Measurements from ENCODE around the gene CHST11.
"Not testable (repeated sequence)": the region's sequence is repeated elsewhere in the genome, so short reads cannot be mapped to it uniquely, and the experiment has no call there.

Gene CHST11

DNA sequence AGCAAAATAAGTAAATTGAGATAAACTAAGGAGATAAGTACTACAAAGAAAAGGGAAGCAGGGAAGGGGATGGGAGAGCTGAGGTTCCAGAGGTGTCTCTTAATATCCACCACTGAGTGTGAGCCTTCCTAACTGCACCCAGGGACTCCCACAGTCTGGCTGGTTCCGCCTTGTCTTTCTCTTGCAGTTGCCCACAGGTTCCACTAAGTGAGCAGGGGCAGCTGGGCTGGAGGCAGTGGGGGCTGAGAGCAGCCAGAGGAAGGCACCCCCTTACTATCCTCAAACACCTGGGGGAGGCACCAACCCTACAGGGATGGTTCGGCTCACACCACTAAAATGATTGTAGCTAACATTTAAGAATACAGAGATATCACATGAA is 286.4 kb downstream of the CHST11 start:
- Mint-ChIP-seq H3K4me3 (no peak overlapping the region), H3K27ac (no peak overlapping the region), H3K36me3 (no peaks in the 10 kb centered on the region), H3K9me3 (no peaks in the 10 kb centered on the region), H3K4me1 (peaks cover 82% of the 10 kb centered on the region)
- DNase-seq (ENCODE audit: low spot score in 2 of 2) = no peak
- no peak for ATAC-seq

DNA sequence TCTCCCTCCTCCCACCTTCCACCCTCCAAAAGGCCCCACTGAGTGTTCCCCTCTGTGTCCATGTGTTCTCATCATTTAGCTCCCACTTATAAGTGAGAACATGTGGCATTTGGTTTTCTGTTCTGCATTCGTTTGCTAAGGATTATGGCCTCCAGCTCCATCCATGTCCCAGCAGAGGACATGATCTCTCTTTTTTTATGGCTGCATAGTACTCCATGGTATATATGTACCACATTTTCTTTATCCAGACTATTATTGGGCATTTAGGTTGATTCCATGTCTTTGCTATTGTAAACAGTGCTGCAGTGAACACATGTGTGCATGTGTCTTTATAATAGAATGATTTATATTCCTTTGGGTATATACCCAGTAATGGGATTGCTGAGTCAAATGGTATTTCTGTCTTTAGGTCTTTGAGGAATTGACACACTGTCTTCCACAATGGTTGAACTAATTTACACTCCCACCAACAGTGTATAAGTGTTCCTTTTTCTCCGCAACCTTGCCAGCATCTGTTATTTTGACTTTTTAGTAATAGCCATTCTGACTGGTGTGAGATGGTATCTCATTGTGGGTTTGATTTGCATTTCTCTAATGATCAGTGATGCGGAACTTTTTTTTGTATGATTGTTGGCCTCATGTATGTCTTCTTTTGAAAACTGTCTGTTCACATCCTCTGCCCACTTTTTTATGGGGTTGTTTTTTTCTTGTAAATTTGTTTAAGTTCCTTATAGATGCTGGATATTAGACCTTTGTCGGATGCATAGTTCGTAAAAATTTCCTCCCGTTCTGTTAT is 287.2 kb downstream of the CHST11 start:
- H3K9me3 Mint-ChIP-seq; ATAC-seq; H3K4me3 Mint-ChIP-seq; H3K36me3 Mint-ChIP-seq; H3K27ac Mint-ChIP-seq; DNase-seq (ENCODE audit: low spot score in 2 of 2): not testable (repeated sequence)
- peaks cover 82% of the 10 kb centered on the region for H3K4me1 Mint-ChIP-seq

DNA sequence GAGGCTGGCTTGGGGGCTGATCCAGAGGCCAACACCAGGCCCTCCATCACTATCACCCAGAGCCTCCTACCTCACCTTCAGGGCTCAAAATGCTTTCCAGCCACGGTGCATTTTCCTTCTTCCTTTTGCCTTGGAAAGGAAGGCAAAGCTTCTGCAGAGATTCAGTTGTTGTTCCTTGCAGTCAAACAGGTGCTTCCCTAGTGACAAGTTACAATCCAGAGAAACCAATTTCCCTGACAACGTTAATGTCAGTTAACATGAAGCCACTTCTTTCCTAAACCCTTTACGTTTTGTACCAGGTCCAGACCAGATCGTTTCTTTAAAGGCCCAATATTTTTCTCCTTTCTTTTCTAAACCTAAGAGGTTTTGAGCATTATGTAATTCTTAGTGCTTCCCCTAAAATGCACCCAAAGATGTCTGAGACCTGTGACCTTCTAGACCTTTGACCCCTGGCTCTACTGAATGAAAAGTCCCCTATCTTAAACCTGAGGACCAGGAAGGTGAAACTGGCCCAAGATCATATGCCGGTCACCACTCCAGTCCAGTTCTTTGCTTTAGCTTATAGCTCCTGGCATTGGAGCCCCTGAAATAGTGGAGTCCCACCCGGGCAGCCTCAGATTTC is 289.8 kb downstream of the CHST11 start:
- Mint-ChIP-seq H3K9me3 (no peaks in the 10 kb centered on the region), H3K4me3 (no peak overlapping the region), H3K27ac (peak overlapping the region; percentile 90), H3K36me3 (no peaks in the 10 kb centered on the region), H3K4me1 (peaks cover 70% of the 10 kb centered on the region)
- ATAC-seq (no peak), DNase-seq (ENCODE audit: low spot score in 2 of 2) (no peak)

DNA sequence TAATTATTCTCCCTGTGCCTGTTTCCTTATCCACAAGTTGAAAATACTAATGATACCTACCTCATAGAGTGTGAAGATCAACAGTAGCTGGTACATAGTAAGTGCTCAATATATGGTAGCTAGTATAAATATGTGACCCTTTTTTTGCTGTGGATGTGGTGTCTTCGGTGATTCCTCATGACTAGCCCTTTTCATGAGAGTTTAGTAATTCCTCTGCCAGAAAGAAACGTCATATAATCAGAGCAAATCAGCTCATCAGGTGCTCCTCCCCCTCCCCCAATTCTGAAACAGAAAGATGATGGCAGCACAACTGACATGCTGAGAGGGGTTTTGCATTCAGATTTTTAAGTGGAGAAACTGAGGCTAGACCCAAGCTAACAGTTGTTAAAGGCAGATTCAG is 290.6 kb downstream of the CHST11 start:
- no peak for DNase-seq (ENCODE audit: low spot score in 2 of 2)
- H3K9me3 Mint-ChIP-seq = no peaks in the 10 kb centered on the region
- peak overlapping the region; percentile 90 for H3K27ac Mint-ChIP-seq
- H3K4me1 Mint-ChIP-seq = peaks cover 72% of the 10 kb centered on the region
- peak overlapping the region; percentile 54 for H3K4me3 Mint-ChIP-seq
- peak; percentile 70 for ATAC-seq
- H3K36me3 Mint-ChIP-seq = no peaks in the 10 kb centered on the region

DNA sequence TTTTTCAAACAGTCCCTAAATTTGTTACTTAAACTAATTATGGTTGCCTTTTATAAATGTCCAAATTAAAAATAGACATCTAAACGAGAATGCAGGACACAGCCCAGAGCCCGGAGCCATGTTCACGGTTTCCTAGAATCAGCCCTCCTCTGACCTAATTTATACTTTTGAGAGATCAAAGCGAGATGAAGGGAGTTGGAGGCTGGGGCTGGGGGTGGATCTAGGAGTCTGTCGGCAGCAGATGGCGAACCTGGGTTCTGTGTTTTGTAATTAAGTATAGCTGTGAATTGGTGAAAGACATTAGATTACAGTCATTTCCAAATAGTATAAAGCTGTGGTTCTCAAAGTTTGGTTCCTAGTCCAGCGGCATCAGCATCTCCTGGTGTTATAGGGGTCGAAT is 291.2 kb downstream of the CHST11 start:
- H3K4me3 Mint-ChIP-seq = peak overlapping the region; percentile 54
- no peaks in the 10 kb centered on the region for H3K9me3 Mint-ChIP-seq
- H3K4me1 Mint-ChIP-seq = peaks cover 73% of the 10 kb centered on the region
- H3K36me3 Mint-ChIP-seq = no peaks in the 10 kb centered on the region
- peak; percentile 49 for ATAC-seq
- H3K27ac Mint-ChIP-seq = peak overlapping the region; percentile 90
- DNase-seq (ENCODE audit: low spot score in 2 of 2) = no peak

DNA sequence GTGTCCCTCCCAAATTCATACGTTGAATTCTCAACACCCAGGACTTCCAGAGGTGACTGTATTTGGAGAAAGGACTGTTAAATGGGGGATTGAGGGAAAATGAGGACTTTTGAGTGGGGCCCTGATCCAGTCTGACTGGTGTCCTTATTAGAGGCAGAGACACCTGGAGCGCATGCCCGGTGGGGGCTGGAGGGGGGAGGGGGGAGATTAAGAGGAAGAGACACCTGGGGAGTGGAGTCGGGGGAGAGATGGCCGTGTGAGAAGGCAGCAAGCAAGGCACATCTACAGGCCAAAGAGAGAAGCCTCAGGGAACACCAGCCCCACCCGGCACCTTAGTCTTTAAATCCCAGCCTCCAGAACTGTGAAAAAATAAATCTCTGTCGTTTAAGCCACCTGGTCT is 291.6 kb downstream of the CHST11 start:
- Mint-ChIP-seq H3K27ac (peak overlapping the region; percentile 90), H3K36me3 (no peaks in the 10 kb centered on the region), H3K4me1 (peaks cover 76% of the 10 kb centered on the region), H3K4me3 (peak overlapping the region; percentile 54), H3K9me3 (no peaks in the 10 kb centered on the region)
- ATAC-seq = no peak
- DNase-seq (ENCODE audit: low spot score in 2 of 2) = no peak

DNA sequence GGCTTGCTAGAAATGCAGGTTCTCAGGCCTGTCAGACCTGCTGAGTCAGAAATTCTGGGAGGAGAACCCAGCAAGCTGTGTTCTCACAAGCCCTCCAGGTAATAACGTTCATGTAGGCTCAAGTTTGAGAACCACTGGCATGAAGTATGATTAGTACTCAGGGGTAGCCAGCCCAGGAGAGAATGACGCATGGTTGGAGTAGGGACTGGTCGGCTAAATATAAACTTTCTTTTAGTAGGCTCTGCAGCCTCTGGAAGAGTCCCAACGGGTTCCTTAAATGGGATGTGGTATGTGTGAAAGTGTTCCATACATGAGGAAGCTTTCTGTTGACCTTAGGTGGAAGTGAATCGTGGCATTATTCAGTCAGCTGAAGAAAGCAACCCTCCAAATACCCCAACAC is 292.0 kb downstream of the CHST11 start:
- Mint-ChIP-seq H3K9me3 (no peaks in the 10 kb centered on the region), H3K36me3 (no peaks in the 10 kb centered on the region), H3K27ac (peak overlapping the region; percentile 44), H3K4me1 (peaks cover 77% of the 10 kb centered on the region), H3K4me3 (no peak overlapping the region)
- ATAC-seq (no peak), DNase-seq (ENCODE audit: low spot score in 2 of 2) (no peak)

DNA sequence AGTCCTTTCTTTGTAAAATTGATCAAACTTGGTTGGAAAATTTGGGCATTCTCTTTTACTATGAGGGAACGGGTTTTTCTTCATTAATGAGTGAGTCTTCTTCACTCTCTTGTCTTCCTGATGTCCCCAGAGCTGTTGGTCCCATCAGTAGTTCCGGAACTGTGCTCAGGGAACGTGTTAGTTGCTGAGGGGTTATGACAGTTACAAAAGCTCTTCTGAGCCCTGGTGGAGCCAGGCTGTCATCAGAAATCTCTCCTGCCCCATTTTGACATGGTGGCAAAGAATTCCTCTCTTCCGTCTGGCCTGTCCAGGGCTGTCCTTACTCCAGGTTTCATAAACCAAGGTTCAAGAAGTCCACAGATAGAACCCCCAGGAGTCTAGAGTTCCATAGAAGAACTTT is 292.8 kb downstream of the CHST11 start:
- ATAC-seq = no peak
- DNase-seq (ENCODE audit: low spot score in 2 of 2) = no peak
- Mint-ChIP-seq H3K4me3 (no peak overlapping the region), H3K27ac (peak overlapping the region; percentile 44), H3K4me1 (peaks cover 70% of the 10 kb centered on the region), H3K36me3 (no peaks in the 10 kb centered on the region), H3K9me3 (no peaks in the 10 kb centered on the region)

DNA sequence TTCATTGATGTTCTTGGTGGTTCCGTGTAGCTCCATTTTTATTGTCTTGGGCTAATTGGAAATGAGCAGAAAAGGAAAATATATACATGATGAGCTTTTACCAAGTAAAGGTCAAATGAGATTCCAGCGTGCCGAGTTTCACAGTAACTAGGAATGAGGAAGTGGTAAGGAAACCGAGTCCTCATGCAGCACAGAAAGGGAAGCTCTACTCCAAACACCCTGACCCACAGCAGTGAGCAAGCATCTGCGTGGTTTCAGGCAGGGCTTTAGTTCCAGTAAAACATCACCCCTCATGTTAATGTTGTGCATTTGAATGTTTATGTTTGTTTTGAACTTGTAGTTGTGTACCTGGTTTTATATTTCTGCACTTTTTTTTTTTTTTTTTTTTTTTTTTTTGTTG is 293.3 kb downstream of the CHST11 start:
- Mint-ChIP-seq H3K36me3 (no peaks in the 10 kb centered on the region), H3K4me1 (peaks cover 70% of the 10 kb centered on the region), H3K9me3 (no peaks in the 10 kb centered on the region), H3K4me3 (no peak overlapping the region), H3K27ac (peak overlapping the region; percentile 44)
- DNase-seq (ENCODE audit: low spot score in 2 of 2) (no peak), ATAC-seq (peak; percentile 55)

DNA sequence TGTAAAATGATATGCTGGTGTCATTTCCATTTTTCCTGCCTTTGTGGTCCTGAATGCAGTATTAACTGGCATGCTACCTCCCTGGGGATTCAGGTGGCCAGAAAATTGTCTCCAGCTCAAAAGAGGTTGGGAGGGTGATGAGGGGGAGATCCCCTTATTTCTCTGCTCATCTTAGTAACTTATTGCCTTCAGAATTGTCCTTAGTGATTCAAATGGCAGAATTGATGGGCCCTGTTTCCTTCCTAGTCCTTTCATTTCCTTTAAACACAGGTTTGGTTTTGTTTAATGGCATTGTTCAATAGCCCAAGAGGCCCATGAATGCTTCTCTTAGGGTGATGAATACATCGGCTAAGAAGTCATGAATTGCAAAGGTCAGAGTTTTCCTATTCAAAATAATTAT is 294.4 kb downstream of the CHST11 start:
- H3K4me1 Mint-ChIP-seq = peaks cover 67% of the 10 kb centered on the region
- ATAC-seq (no peak), DNase-seq (ENCODE audit: low spot score in 2 of 2) (no peak)
- H3K9me3 Mint-ChIP-seq = no peaks in the 10 kb centered on the region
- no peak overlapping the region for H3K27ac Mint-ChIP-seq
- no peaks in the 10 kb centered on the region for H3K36me3 Mint-ChIP-seq
- H3K4me3 Mint-ChIP-seq = no peak overlapping the region

DNA sequence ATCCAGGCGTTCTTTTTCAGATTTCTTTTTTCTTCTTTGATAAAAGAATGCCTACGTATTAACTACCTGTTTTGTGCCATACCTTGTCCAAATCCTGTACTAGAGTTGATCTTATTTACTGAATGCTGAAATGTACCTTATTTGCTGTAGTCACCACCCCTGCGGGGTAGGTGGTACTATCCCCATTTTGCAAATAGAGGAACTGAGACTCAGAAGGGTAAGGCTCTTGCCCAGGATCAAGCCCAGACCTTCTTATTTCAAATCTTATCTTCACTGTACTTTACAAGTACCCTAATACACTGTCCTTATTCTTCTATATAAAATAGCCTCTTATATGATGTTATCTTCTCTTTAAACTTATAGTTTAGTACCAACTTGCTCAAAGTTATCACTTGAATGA is 294.8 kb downstream of the CHST11 start:
- no peak for DNase-seq (ENCODE audit: low spot score in 2 of 2)
- no peak overlapping the region for H3K27ac Mint-ChIP-seq
- H3K9me3 Mint-ChIP-seq = no peaks in the 10 kb centered on the region
- H3K36me3 Mint-ChIP-seq = peaks cover under 1% of the 10 kb centered on the region
- H3K4me3 Mint-ChIP-seq = no peak overlapping the region
- ATAC-seq = no peak
- peaks cover 62% of the 10 kb centered on the region for H3K4me1 Mint-ChIP-seq

DNA sequence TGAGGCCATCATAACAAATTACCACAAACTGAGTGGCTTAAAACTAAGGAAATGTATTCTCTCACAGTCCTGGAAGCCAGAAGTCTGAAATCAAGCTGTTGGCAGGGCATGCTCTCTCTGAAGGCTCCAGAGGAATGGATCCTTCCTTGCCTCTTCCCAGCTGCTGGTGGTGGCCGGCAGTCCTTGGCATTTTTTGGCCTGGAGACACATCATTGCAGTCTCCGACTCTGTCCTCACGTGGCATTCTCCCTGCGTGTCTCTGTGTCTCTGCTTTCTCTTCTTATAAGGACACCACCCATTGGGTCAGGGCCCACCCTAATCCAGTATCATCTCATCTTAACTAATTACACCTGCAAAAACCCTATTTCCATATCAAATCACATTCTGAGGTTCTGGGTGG is 295.3 kb downstream of the CHST11 start:
- no peak for DNase-seq (ENCODE audit: low spot score in 2 of 2)
- peaks cover 58% of the 10 kb centered on the region for H3K4me1 Mint-ChIP-seq
- H3K4me3 Mint-ChIP-seq = no peak overlapping the region

DNA sequence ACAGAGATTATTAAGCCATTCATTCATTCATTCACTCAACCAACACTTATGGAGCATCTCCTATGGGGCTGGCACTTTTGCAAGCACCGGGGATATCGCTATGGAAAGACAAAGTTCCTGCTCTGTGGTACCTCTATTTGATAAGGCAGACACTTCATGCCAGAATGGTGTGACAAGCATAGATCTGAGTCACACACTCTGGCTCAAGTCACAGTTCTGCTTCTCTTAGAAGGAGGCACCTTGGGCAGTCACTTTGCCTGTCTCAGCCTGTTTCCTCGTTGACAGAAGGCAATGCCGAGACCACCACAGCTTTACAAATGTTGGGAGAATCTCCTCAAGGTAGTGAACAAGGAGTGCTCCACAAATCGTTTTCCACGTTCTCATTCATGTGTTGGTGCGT is 296.1 kb downstream of the CHST11 start:
- Mint-ChIP-seq H3K4me3 (no peak overlapping the region), H3K27ac (peak overlapping the region; percentile 23), H3K4me1 (peaks cover 50% of the 10 kb centered on the region)

More for the DNA sequence above, 295.3 kb downstream of the CHST11 start:
- H3K27ac Mint-ChIP-seq = no peak overlapping the region
- H3K36me3 Mint-ChIP-seq = peaks cover 5% of the 10 kb centered on the region
- ATAC-seq = no peak
- no peaks in the 10 kb centered on the region for H3K9me3 Mint-ChIP-seq

DNA sequence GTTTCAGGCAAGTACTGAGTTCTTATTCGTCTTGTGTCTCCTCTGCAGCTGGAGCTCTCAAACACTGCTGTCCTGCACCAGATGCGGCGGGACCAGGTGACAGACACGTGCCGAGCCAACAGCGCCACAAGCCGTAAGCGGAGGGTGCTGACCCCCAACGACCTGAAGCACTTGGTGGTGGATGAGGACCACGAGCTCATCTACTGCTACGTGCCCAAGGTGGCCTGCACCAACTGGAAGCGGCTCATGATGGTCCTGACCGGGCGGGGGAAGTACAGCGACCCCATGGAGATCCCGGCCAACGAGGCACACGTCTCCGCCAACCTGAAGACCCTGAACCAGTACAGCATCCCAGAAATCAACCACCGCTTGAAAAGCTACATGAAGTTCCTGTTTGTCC is 300.2 kb downstream of the CHST11 start:
- H3K36me3 Mint-ChIP-seq = peaks cover 26% of the 10 kb centered on the region
- no peak overlapping the region for H3K27ac Mint-ChIP-seq
- DNase-seq (ENCODE audit: low spot score in 2 of 2) (no peak), ATAC-seq (no peak)
- no peak overlapping the region for H3K4me3 Mint-ChIP-seq
- peaks cover 31% of the 10 kb centered on the region for H3K4me1 Mint-ChIP-seq
- H3K9me3 Mint-ChIP-seq = no peaks in the 10 kb centered on the region

More for the DNA sequence above, 296.1 kb downstream of the CHST11 start:
- peaks cover 14% of the 10 kb centered on the region for H3K36me3 Mint-ChIP-seq
- H3K9me3 Mint-ChIP-seq = no peaks in the 10 kb centered on the region
- ATAC-seq (no peak), DNase-seq (ENCODE audit: low spot score in 2 of 2) (no peak)

DNA sequence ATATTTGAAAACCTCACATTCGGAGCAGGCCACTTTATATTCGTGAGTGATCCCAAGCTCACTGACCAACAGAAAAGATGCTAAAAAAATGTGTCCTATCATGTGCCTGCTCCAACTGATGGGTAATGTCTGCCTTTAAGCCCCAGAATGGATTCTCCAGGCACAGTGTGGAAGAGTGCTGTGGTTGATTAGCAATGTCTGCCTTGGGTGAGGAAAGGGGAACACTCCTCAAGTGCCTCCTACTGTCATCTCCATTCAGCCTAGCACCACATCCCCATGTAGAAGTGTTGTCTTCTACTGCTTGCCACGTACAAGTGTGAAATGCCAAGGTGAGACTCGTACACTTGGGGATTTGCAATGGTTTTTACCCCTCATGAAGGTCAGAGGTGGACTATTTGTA is 302.0 kb downstream of the CHST11 start:
- Mint-ChIP-seq H3K36me3 (peaks cover 26% of the 10 kb centered on the region), H3K4me3 (no peak overlapping the region), H3K27ac (no peak overlapping the region), H3K4me1 (peaks cover 30% of the 10 kb centered on the region), H3K9me3 (no peaks in the 10 kb centered on the region)
- DNase-seq (ENCODE audit: low spot score in 2 of 2) (peak in 1 of 2 donors; percentile 28), ATAC-seq (no peak)

DNA sequence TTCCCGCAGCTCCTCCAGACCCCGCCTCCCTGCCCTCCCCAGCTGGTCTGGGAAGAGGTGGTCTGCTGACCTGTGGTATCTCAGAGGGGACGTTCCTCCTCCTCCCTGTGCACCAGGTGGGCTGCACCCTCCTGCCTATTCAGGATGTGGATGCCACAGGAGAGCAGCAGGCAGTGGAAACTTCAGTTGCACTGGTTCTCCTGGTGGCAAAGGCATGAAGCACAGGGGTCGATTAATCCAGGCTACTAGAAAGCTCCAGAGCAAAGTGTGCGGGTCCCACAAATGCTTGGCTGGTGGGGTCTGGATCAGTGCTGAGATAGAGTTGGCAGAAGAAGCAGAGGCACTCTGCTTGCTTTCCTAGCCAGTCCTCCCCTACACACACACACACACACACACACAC is 304.3 kb downstream of the CHST11 start:
- no peaks in the 10 kb centered on the region for H3K9me3 Mint-ChIP-seq
- H3K4me1 Mint-ChIP-seq = peaks cover 36% of the 10 kb centered on the region
- ATAC-seq = no peak
- peak overlapping the region; percentile 6 for H3K27ac Mint-ChIP-seq
- DNase-seq (ENCODE audit: low spot score in 2 of 2) = no peak
- H3K36me3 Mint-ChIP-seq = peaks cover 26% of the 10 kb centered on the region
- no peak overlapping the region for H3K4me3 Mint-ChIP-seq
